ENCODE measurements around the gene FAM174B.

GRCh38 chr15:92614791-92615785, 40.5 kb downstream of the FAM174B start:
- TF ChIP-seq CTCF (IDR thresholded peaks at IDR 0.05) = no peak
- no peak for TF ChIP-seq POLR2A (IDR thresholded peaks at IDR 0.05)
- TF ChIP-seq EP300 (IDR thresholded peaks at IDR 0.05) = no peak

All from ovary (tissue), 3 donors.